ENCODE results near the gene RSU1.

Gene RSU1

DNA sequence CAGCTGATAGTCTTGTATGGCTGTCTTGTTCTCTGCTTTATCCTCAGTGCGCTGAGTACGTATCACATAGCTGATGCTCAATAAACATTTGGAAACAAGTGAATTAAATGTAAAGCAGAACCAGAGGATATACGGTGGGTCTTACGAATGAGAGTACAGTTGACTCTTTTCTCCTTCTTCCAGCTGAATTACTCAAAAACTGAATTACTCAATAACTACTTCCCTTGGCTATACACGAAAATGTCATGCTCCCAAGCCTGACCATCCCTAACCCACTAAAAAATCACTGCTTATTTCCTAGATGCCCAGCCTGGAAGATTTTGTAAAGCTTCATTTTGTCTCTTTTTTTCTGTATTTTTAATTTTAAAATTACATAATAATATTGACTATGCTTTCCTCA lies 3.2 kb upstream of the RSU1 start:
- no peak for DNase-seq

DNA sequence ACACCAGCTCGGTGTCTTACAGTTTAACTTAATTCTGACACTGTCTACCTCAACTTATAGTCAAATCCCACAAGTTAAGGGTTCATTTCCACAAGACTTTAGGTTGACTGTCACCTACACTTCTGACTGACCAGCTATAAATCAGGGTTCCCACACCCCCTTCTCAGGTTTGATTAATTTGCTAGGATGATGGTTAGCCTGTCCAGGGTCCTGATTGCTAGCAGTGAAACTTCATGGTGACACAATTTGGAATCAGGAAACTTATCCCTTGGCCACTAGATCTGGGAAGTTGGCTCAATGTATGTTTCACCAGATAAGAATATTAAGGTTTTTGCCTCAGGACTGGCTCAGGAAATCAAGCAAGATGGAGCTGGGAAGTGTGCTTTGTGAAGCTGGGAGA lies 2.8 kb upstream of the RSU1 start:
- DNase-seq = no peak

DNA sequence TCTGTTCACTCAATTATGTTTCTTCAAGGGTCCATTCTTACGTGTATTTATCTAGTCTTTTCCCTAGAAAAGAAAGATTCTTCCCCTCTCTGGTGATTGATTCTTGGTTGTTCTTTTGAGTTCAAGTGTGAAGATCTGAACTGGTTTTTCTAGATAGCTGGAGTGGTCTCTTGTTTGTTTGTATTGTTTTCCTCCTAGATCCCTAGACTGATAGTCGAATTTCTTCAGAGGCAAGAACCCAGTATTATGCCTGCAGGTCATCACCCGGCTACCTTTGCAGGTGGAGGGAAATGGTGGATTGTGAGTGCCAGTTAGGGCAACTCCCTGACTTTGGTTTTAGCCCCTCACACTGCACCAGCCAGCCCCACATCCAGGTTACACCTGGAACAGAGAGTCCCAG lies 2.2 kb upstream of the RSU1 start:
- no peak for DNase-seq

DNA sequence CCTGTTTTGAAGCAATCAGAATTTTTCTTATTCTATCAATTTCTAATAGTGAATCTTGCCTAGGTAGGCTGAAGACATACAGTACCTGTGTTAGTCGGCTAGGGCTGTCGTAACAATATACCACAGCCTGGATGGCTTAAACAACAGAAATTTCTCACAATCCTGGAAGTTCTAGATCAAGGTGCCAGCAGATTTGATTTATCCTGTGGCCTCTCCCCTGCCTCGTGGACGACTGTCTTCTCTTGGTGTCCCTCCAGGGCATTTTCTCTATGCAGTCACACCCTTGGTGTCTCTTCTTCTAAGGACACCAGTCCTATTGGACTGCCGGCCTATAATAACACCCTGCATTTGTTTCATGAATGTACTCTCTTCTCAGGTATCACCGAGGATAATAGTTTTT lies 1.8 kb upstream of the RSU1 start:
- DNase-seq = no peak

DNA sequence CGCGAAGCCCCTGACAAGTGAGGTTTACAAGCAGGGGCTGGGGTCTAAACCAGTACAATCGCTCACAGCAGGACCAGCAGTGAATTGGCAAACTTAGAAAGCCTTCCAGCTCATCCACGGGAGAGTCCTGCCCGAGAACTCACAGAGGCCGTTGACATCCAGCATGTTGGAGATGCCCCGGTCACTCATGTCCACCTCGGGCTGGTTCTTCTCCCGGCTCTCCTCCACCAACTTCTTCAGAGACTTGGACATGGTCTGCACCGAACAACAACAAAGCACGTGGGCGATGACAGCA lies 447 bp downstream of the RSU1 start:
- DNase-seq = no peak

DNA sequence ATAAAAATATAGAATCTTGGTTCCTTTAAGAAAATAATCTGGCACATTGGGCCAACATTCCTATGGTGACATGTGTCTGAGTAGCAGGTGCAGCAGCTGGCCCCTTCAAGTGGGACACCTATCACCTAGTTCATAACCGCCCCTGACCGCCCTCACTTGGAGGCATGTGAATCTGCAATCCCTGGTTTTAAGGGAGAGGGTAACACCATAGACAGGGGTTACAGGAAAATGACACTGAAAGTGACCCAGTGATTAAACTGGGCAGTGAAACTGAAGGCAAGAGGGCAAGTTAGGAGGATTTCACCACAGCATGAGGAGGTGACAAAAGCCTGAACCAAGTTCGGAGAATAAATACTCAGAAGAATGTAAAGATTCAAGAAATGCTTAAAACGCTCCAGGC lies 1.1 kb downstream of the RSU1 start:
- DNase-seq = no peak

DNA sequence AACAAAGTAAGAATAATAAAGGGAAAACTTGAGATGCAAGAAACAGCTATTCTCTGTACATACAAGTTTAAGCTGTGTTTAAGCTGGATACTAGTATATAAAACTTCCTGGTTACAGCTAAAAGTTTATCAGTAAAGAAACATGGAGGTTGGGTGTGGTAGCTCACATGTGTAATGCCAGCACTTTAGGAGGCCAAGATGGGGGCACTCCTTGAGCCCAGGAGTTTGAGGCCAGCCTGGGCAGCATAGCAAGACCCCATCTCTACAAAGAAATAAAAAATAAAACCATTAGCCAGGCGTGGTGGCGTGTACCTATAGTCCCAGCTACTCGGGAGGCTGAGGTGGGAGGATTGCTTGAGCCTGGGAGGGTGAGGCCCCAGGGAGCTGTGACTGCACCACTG lies 3.2 kb downstream of the RSU1 start:
- DNase-seq = no peak

DNA sequence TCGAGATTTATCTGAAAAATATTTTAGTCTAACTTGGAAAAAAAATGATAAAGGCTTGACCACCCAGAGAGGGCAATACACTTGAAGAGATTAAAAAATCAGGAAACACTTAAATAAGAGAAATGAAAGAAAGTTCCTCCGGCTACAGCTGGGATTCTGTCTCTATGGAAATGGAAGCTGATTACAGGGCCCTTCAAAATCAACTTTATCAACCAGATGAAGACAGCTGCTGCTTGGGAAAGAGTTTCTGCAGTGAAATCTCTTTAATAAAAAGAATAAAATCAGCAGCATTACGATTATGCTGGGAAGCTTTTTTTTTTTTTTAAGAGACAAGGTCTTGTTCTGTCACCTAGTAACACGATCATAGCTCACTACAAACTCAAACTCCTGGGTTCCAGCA lies 4.5 kb downstream of the RSU1 start:
- DNase-seq = no peak

DNA sequence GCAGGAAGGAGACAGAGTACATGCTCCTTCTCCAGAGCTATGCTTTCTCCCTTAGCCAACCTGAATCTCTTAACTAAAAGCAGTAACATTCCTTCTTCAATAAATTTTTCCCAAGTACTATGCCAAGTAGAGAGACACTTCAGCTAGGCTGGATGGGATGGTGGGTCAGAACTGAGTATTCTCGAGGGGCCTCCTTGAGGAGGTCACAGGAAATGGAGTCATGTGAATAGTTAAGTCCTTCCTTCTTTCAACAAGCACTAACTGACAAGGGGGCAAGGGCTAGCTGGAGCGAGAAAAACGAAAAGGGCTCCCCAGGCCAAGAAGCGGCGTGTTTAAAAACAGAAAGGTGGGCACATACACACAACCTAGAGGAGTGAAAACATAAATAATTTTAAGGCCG lies 5.5 kb downstream of the RSU1 start:
- DNase-seq = no peak

DNA sequence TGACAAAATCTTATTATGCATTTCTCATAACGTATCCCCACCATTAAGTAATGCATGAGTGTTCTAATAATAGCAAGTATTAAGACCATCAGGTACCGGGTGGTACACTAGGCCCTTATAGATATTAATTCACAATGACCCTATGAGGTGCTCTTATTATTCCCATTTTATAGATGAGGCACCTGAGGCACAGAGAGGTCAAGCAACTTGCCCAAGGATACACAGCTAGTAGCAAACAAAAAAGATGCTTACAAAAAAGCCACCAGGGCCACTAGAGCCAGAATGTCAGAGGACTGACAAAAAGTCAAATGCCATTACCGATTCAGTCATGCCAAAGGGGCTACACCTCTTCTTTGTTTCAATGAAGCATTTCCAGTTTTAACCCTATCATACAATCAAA lies 5.9 kb downstream of the RSU1 start:
- no peak for DNase-seq

DNA sequence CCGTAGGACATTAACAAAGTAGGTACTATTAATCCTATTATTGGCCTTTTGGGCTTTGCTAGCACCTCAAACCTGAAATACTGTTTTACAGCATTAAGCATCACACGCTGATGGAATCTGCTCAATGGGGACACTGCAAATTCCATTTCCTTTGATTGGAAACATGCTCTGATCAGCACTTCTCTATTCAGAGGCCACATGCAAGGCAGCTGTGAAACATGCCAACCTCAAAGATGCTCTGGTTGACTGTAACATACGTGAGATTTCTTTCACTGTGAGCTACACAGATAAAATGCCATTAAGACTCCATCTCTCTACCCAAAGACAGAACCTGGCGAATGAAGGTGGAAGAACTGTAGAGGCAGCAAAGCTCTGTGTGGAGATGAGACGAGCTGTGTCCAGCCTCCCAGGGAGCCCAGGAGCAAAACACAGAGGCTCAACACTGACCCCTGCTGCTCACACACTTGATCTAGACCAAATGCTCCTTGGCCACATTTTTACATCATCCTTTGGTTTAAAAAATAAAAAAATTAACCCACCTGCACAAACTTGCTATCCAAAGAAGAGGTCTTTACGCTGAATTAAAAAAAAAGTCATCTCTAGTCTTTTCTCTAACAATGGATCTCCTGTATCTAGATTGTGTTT lies 8.0 kb downstream of the RSU1 start:
- DNase-seq = no peak

DNA sequence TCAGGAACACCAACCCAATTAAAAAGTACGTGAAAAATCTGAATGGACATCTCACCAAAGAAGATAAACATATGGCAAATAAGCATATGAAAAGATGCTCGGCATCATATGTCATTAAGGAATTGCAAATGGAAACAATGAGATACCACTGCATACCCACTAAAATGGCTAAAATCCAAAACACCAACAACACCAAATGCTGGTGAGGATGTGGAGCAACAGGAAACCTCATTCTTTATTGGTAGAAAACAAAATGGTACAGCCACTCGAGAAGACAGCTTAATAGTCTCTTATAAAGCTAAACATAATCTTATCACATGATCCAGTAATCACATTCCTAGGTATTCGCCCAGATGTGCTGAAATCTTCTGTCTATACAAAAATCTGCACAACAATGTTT lies 13.1 kb downstream of the RSU1 start:
- no peak for DNase-seq

DNA sequence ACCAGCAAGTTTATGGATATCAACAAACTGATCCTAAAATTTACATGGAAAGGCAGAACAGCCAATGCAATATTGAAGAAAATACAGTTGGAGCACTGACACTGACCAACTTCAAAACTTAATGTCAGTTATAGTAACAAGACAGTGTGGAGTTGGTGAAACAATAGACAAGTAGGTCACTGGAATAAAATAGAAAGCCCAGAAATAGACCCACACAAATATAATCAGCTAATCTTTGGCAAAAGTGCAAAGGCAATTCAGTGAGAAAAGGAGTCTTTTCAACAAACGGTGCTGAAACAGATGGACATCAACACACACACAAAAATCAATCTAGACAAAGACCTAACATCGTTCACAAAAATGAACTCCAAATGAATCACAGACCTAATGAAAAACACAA lies 13.8 kb downstream of the RSU1 start:
- DNase-seq = no peak

DNA sequence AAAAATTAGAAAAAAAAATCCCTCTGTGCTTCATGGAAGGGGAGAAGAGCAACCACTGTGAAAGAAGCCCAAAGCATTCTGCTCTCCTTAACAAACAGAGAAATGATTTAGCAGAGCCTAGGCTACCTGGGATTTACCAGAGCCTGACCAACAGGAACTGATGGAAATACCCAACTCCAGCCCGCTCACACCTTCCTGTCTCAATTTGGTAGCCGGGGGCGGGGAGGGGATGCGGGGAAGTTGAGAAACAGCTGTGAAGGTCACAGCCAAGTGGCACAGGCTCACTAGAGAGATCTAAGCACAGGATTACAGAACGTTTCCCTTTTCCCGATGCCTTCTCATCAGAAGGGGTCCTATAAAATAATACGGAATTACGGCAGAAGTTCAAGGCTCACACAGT lies 17.6 kb downstream of the RSU1 start:
- no peak for DNase-seq

DNA sequence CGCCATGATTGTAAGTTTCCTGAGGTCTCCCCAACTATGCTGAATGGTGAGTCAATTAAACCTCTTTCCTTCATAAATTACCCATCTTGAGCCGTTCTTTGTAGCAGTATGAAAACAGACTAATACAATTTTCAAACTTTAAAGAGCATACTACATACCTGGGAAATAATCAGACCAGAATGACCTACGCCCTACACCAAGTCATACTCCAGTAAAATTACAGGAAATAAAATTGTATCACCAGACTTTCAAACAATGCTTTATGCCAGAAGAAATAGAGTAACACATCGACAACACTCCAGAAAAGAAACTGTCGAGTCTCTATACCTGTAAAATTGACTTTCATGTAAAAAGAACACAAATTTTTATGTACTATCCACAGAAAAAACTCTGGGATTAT lies 18.7 kb downstream of the RSU1 start:
- DNase-seq = no peak

DNA sequence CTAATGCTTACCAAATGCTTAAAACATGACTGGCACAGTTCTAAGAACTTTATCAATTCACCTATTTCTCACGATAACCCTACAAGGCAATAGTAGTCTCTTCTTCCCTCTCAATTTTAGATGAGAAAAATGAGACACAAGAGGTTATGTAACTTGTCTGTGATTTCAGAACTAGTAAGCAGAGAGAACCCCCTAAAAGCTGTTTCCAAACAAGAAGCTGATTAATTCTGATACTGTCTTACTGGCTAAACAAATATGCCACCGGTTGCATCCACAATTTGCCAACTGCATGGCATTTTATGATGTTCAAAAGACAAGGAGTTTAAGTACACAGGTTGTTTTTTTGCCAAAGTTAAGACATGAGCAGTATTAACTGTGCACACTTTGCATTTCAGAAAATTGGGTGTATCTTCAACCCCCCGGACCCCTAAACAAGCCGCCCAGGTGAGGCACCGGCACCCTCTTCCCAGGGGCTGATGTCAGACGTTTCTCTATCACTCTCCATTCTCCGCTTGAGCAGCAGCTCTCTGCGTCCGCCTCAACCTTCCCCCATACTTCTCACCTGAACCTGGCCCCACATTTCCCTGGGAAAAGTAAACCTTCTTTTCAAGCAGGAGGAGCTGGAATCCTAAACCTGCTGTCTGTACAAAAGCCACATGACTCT lies 21.7 kb downstream of the RSU1 start:
- no peak for DNase-seq

DNA sequence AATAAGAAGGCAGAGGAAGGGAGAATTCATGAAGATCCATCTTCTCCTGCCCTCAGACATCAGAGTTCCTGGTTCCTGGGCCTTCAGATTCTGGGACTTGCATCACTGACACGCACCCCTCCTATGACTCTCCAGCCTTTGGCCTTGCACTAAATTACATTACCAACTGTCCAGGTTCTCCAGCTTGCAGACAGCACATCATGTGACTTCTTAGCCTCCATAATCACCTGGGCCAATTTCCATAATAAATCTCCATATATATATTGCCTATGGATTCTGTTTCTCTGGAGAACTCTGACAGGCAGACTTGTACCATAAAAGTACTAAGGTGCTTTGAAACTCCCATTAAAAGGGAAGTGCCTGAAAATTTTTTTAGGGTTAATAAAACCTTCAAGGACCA lies 23.2 kb downstream of the RSU1 start:
- DNase-seq = no peak

DNA sequence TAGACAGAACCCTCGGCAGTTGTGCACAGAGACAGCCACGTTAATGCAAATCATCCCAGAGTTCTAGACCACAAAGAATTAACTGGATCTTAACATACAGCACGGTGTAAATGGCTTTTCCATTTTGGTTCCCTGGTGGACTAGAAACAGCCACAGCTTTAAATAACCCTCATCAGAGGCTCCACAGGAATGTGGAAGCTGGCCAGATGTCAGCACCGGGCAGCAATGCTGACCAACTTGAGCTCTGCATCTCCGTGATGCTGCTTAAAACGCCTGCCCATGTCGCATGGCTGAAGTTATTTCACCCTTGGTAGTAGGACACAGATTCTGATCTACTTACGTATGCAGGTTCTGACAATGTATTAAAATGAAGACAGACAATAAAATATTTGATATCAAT lies 24.5 kb downstream of the RSU1 start:
- DNase-seq = peak; percentile 51

DNA sequence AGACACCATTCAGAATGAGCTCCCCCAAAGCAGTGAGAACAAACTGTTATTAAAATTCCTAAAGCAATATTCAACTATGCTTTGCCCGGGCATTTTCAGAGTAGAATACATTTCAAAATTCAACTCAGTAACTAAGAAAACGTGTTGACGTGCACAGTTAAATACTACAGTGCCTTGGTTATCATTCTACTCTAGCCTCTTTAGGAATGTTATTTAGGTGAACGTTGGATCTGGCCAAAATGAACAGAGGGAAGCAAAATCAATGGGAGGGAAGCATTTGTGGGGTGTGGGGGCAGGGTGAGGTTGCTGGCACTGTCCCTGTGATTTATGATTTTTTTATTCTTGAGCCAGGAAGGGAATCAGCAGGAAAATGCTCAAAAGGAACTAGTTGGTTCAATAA lies 27.5 kb downstream of the RSU1 start:
- no peak for DNase-seq

DNA sequence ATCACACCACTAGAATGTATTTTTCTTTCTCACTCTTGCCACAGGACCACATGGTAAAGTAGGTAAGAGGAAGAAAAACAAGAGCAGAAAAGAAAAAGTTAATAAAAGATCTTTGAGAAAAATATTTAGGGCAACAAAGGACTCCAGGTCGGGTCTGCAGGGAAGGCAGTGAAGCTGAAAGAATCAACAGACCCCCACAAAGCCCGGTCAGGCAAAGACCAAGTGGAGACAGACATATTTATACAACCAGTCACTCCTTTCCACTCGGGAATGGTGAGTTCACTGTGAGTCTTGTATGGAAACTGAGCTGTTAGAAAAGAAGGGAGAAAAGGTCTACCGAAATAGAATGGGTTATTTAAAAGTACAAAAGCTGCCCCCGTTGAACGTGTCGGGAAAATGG lies 28.0 kb downstream of the RSU1 start:
- no peak for DNase-seq

DNA sequence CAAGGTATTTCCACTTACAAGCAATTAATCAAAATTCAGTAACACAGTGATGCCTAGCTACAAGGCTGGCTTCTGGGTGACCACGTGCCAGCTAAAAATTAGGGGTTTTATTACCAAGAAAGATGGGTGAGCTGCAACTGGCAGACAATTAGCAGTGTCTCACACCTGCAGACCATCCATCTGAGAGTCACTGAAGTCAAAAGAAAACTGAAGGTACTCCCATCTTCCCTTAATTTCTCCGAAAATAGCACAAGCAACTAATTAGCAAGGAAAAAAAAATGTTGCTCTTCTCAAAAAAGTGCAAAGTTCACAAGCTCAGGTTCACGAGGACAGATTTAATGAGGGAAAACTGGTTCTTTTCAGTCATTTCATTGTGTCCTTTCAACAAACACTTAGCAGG lies 28.4 kb downstream of the RSU1 start:
- no peak for DNase-seq

DNA sequence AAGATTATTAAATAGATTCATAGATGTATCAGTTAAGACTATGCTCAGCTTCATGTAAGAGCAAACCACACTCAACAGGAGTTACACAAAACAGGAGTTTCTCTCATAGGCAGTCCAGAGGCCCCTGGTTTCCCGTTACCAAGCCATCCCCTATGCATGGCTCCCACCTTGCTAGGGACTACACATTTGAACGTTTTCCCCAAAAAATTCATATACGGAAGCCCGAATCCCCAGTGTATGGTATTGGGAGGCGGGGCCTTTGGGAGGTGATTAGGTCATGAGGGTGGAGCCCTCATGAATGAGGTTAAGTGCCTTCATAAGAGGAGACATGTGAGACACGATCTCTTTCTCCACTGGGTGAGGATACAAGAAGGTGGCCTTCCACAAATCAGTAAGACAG lies 29.1 kb downstream of the RSU1 start:
- DNase-seq = no peak

DNA sequence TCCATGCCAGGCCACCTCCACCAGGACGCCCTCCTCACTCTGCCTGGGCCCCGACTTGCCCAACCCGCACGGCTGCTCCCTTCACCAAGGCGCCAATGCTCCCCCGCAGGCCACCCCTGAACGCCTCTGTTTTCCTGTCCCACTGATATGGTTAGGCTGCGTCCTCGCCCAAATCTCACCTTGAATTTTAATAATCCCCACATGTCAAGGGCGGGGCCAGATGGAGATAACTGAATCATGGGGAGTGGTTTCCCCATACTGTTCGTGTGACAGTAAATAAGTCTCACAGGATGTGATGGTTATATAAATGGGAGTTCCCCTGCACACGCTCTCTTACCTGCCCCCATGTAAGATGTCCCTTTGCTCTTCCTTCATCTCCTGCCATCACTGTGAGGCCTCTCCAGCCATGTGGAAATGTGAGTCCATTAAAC lies 29.8 kb downstream of the RSU1 start:
- no peak for DNase-seq

DNA sequence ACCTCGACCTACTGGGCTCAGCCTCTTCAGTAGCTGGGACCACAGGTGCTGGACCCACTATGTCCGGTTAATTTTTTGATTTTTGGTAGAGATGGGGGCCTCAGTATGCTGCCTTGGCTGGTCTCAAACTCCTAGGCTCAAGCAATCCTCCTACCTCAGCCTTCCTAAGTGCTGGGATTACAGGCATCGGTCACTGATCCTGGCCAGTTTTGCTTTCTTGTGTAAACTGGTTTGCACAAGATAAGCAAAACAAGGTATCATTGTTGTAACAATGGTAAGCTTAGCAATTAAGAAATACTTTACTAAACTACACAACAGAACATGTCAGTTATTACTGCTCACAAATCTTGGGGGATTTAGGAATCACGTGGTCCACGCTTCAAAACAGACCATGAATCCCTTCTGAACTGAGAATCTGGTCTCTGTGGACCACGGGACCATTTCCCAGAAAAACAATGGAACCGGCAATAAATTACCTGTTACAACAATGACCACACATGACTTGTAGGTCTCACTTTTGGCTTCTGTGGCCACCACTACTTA lies 36.8 kb downstream of the RSU1 start:
- DNase-seq = no peak

DNA sequence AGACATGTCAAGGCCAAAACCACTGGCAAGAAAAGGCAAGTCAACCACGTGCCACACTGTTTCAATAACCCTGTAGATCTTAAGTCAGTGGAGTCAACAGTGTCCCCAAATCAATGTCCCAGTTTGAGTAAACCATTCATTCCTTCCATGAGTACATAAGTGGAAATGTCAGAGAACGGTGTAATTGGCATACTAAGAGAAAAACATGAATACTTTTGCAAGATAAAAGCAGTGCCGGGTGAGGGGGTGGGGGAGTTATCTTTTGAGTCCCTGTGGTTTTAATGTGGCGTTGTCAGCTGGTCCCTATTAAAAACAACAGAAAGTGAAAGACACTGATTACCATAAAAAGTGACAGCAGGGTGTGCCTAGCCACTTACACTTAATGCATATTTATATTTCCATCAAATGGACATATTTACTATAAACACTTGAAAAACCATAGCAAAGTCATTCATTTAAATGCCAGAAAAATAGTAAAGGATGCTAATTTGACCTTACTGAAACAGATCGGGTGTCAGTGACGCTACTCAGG lies 37.8 kb downstream of the RSU1 start:
- no peak for DNase-seq

Measured in right hindlimb (tissue), 1 donor.